ENCODE measurements around the gene WIF1. TPM values are rescaled to one million over a fixed set of nuclear protein-coding genes. Genes with fewer than 3 reads are reported as not detected.

The WIF1 gene
- total and polyA plus RNA-seq, 2 of the 4 experiments (the other 2 are of a cell fraction) = not detected

DNA sequence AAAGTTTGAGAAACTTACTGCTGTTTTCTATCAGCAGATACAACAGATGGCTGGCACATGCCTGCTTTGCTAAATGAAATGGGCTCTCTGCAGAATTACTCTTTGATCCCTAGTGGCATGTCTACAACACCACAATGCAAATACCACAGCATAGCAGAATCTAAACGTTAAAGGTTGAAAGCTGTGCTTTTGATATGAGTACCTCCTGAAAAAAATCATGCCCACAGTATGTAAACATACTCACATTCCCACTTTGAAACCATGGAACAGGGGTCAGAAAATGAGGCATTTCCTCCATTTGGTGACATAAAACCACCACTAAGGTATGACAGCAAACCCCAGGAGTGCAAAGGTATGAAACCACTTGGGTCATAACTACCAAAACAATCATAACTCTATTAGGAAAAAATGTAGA is 7.5 kb downstream of the WIF1 start:
- BruUV-seq (replicated peaks) = no TSS peak

More for the DNA sequence above, 7.5 kb downstream of the WIF1 start:
- no peak overlapping the region for H3K14ac ChIP-seq (replicated peaks; ENCODE audit: low read depth, low read length)
- no peaks in the 10 kb centered on the region for H3K4me1 ChIP-seq (ENCODE audit: control insufficient read depth, insufficient read depth, low read length)
- CTCF ChIA-PET = no interaction called here
- peaks cover 40% of the 10 kb centered on the region for H3K27me3 ChIP-seq (ENCODE audit: control insufficient read depth, insufficient read depth, low read length)
- H3K4ac ChIP-seq (ENCODE audit: low read depth, low read length) = no peak overlapping the region
- H2AFZ ChIP-seq (replicated peaks; ENCODE audit: low read length, poor library complexity) = no peak overlapping the region
- H3K79me1 ChIP-seq (ENCODE audit: low read depth in 1 of 2, low read length in 2 of 2) = no peaks in the 10 kb centered on the region
- H3K36me3 ChIP-seq (ENCODE audit: control insufficient read depth, insufficient read depth, low read length) = no peaks in the 10 kb centered on the region
- no peak overlapping the region for H3K23ac ChIP-seq (ENCODE audit: low read depth, low read length)
- H3K9ac ChIP-seq (ENCODE audit: low read depth, low read length) = no peak overlapping the region
- no peak overlapping the region for H3K4me3 ChIP-seq (ENCODE audit: insufficient read depth, low read depth, low read length)
- no peaks in the 10 kb centered on the region for H3K9me1 ChIP-seq (ENCODE audit: insufficient read depth, low read length)
- H4K5ac ChIP-seq (ENCODE audit: low read depth, low read length) = no peak overlapping the region
- intact Hi-C loops (cut with micrococcal nuclease) (no loop called here), dilution Hi-C loops (cut with HindIII; ENCODE audit: low sequenced_read_pairs, unreplicated experiment) (no loop called here), in situ Hi-C loops (cut with MboI; ENCODE audit: low sequenced_read_pairs) (no loop called here)
- no peak overlapping the region for H2AK9ac ChIP-seq (replicated peaks; ENCODE audit: low read depth, low read length, poor library complexity)
- H3K18ac ChIP-seq (ENCODE audit: low read depth, low read length) = no peak overlapping the region
- ATAC-seq (ENCODE audit: low read depth) (no peak), DNase-seq (no peak)
- no CpG with 5 or more reads among the region's 1 CpG for WGBS, 2 experiments (ENCODE audit: extremely low coverage in 2 of 2, insufficient read length in 1 of 2)
- no peak overlapping the region for H2AK5ac ChIP-seq (ENCODE audit: low read depth, low read length)
- POLR2A ChIA-PET (ENCODE audit: unreplicated experiment) = no interaction called here
- H2BK120ac ChIP-seq (ENCODE audit: low read depth, low read length) = no peak overlapping the region
- no peak overlapping the region for H2BK20ac ChIP-seq (ENCODE audit: low read depth, low read length)
- no peak overlapping the region for H2BK15ac ChIP-seq (ENCODE audit: low read depth, low read length)
- no peak overlapping the region for H2BK5ac ChIP-seq (ENCODE audit: low read depth, low read length, poor library complexity, severe bottlenecking)
- H3K56ac ChIP-seq (ENCODE audit: extremely low read depth, insufficient read depth, low read length) = no peak overlapping the region
- TF ChIP-seq FOS (IDR thresholded peaks at IDR 0.05; ENCODE audit: low read depth, low read length) (no peak), MAFK (IDR thresholded peaks at IDR 0.05; ENCODE audit: low read depth, low read length) (no peak), SMC3 (IDR thresholded peaks at IDR 0.05; ENCODE audit: low read depth, low read length) (no peak), NFE2L2 (IDR thresholded peaks at IDR 0.05; ENCODE audit: low read depth, low read length) (no peak), POLR2A (IDR thresholded peaks at IDR 0.05; ENCODE audit: low read depth, low read length) (no peak), RAD21 (IDR thresholded peaks at IDR 0.05; ENCODE audit: low read length) (no peak), CHD1 (IDR thresholded peaks at IDR 0.05; ENCODE audit: low read depth, low read length) (no peak), CEBPB (IDR thresholded peaks at IDR 0.05; ENCODE audit: low read depth, low read length) (no peak), RFX5 (IDR thresholded peaks at IDR 0.05; ENCODE audit: low read depth, low read length) (no peak), RCOR1 (IDR thresholded peaks at IDR 0.05; ENCODE audit: insufficient replicate concordance, low read length) (no peak)
- TF ChIP-seq, protein P1, sequence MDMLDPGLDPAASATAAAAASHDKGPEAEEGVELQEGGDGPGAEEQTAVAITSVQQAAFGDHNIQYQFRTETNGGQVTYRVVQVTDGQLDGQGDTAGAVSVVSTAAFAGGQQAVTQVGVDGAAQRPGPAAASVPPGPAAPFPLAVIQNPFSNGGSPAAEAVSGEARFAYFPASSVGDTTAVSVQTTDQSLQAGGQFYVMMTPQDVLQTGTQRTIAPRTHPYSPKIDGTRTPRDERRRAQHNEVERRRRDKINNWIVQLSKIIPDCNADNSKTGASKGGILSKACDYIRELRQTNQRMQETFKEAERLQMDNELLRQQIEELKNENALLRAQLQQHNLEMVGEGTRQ (IDR thresholded peaks at IDR 0.05; ENCODE audit: low read depth, low read length) = no peak
- TF ChIP-seq, protein P2, sequence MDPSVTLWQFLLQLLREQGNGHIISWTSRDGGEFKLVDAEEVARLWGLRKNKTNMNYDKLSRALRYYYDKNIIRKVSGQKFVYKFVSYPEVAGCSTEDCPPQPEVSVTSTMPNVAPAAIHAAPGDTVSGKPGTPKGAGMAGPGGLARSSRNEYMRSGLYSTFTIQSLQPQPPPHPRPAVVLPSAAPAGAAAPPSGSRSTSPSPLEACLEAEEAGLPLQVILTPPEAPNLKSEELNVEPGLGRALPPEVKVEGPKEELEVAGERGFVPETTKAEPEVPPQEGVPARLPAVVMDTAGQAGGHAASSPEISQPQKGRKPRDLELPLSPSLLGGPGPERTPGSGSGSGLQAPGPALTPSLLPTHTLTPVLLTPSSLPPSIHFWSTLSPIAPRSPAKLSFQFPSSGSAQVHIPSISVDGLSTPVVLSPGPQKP (IDR thresholded peaks at IDR 0.05; ENCODE audit: borderline replicate concordance, low read depth, low read length) = no peak
- H4K91ac ChIP-seq (ENCODE audit: insufficient read depth, low read depth, low read length) = no peak overlapping the region
- no peaks in the 10 kb centered on the region for H3K9me3 ChIP-seq (ENCODE audit: control insufficient read depth, insufficient read depth, low read length)
- H3K4me2 ChIP-seq (ENCODE audit: low read depth, low read length) = no peak overlapping the region
- H4K8ac ChIP-seq (ENCODE audit: low read depth in 2 of 2, low read length in 2 of 2) = no peak overlapping the region
- no peak overlapping the region for H3K27ac ChIP-seq (ENCODE audit: insufficient read depth, low read length)
- H4K20me1 ChIP-seq (ENCODE audit: insufficient read depth, low read length) = no peaks in the 10 kb centered on the region

All from IMR-90 (cell line).